22Rv1 (cell line): ENCODE data around the gene ARHGAP27.
"Not testable (repeated sequence)": the region's sequence is repeated elsewhere in the genome, so short reads cannot be mapped to it uniquely, and the experiment has no call there.

Experiments
- ZFX ChIP-seq: fragments of 450-650 bp; IDR thresholded peaks from 2 replicates; pipeline ENCODE4 v1.6.1; 2017; ENCODE audit warnings: antibody characterized with exemption, borderline replicate concordance
- TF ChIP-seq, protein P1 (sequence below): fragments of 450-650 bp; IDR thresholded peaks from 2 replicates; pipeline ENCODE4 v1.5.1; 2017; ENCODE audit warnings: mild to moderate bottlenecking

DNA sequence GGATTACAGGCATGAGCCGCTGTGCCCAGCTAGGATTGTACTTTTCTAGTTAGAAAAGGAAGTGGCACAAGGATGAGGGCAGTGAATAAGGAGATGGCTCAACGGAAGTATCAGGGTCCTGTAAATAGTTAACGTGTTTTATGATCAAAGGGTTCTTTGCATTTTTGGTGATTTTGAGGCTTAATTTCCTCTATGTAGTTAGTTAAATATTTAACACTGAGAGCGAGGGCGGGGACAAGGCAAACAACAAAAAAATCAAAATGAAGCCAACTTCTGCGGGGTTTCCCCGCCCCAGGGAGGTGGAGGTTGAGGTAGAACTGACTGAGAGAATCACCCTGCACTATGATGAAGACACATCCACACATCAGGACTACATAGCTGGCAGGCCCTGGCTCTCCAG, 15.4 kb upstream of the ARHGAP27 start:
- TF ChIP-seq, protein P1, sequence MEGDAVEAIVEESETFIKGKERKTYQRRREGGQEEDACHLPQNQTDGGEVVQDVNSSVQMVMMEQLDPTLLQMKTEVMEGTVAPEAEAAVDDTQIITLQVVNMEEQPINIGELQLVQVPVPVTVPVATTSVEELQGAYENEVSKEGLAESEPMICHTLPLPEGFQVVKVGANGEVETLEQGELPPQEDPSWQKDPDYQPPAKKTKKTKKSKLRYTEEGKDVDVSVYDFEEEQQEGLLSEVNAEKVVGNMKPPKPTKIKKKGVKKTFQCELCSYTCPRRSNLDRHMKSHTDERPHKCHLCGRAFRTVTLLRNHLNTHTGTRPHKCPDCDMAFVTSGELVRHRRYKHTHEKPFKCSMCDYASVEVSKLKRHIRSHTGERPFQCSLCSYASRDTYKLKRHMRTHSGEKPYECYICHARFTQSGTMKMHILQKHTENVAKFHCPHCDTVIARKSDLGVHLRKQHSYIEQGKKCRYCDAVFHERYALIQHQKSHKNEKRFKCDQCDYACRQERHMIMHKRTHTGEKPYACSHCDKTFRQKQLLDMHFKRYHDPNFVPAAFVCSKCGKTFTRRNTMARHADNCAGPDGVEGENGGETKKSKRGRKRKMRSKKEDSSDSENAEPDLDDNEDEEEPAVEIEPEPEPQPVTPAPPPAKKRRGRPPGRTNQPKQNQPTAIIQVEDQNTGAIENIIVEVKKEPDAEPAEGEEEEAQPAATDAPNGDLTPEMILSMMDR, result not testable (repeated sequence)
- TF ChIP-seq ZFX, result not testable (repeated sequence)
